ENCODE results near the gene INO80C.

Gene INO80C

DNA sequence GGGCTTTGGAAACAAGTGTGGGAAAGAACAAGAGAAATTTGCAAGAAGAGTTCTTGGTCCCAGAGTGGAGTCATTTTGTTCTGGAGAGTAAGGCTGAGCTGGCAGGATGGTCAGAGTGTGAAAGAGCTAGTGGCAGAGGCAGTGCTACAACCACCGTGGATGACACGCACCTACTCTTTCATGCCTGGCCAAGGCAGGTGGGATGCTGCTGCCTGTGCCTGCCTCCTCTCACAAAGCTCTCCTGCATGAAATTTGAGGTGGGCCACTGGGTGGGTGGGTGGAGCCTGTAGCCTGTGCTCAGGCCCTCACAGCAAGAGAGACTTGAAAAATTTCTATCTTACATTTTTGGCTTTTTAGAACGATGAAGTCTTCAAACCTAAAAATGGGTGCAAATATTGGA is 9.4 kb upstream of the INO80C start:
- DNase-seq = no peak
- Histone ChIP-seq H3K27me3 (replicated peaks) (no peaks in the 10 kb centered on the region), H3K36me3 (replicated peaks) (no peaks in the 10 kb centered on the region), H3K4me3 (ENCODE audit: low read depth, low read length) (no peak overlapping the region), H3K27ac (no peak overlapping the region)
- in situ Hi-C loops (cut with HindIII; ENCODE audit: low pct_ligation_motif_present, low sequenced_read_pairs) = no loop called here
- TF ChIP-seq, protein P1, sequence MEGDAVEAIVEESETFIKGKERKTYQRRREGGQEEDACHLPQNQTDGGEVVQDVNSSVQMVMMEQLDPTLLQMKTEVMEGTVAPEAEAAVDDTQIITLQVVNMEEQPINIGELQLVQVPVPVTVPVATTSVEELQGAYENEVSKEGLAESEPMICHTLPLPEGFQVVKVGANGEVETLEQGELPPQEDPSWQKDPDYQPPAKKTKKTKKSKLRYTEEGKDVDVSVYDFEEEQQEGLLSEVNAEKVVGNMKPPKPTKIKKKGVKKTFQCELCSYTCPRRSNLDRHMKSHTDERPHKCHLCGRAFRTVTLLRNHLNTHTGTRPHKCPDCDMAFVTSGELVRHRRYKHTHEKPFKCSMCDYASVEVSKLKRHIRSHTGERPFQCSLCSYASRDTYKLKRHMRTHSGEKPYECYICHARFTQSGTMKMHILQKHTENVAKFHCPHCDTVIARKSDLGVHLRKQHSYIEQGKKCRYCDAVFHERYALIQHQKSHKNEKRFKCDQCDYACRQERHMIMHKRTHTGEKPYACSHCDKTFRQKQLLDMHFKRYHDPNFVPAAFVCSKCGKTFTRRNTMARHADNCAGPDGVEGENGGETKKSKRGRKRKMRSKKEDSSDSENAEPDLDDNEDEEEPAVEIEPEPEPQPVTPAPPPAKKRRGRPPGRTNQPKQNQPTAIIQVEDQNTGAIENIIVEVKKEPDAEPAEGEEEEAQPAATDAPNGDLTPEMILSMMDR (IDR thresholded peaks at IDR 0.05; ENCODE audit: low read depth, low read length, missing control alignments) = no peak

DNA sequence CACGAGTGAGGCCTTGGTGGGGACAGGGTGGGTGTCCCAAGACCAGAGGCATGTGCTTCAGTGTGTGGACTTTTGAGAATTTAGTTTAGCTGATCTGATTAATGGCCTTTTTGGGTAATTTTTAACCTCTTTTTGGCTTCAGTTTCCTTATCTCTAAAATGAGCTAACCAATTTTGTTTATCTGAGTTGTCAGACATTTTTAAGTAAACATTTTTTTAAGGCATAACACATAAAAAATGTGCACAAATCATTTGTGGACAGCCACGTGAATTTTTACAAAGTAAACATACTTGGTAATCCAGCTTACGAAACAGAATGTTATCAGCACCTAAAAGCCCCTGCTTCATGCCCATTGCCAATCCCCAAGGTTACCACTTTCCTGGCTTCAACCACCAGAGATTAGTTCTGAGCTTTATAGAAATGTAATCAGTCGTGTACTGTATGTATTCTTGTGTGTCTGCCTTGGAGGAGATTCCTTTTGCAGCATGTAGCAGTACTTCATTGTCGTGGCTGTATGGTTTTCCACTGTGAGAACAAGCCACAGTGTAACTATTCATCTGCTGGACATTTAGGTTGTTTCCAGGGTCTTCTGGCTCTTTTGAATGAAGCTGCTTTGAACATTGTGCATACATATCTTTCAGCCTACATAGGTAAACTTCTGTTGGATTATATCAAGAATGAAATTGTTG is 8.4 kb upstream of the INO80C start:
- in situ Hi-C loops (cut with HindIII; ENCODE audit: low pct_ligation_motif_present, low sequenced_read_pairs) = no loop called here

DNA sequence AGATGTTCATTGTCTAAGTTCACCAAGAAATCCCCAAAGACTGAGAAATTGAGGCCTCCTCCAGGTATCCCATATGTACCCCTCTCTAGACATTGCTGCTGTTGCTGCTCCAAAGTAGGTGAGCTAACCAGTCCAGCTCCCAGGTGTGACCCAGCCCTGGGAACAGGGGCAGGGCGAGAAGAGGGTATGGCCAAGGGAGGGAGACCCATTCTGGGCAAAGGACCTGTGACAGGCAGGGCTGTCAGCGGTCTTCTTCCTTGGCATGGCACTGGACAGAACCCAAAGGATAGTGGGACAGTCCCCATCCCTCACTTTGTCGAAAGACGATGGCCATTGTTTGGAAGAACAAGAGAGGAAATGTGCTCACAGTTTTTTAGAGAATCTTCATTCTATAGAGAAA is 7.2 kb upstream of the INO80C start:
- no peaks in the 10 kb centered on the region for H3K27me3 ChIP-seq (replicated peaks)
- H3K36me3 ChIP-seq (replicated peaks) = no peaks in the 10 kb centered on the region
- no peak overlapping the region for H3K4me3 ChIP-seq (ENCODE audit: low read depth, low read length)
- in situ Hi-C loops (cut with HindIII; ENCODE audit: low pct_ligation_motif_present, low sequenced_read_pairs) = no loop called here
- DNase-seq = no peak
- H3K27ac ChIP-seq = no peak overlapping the region
- TF ChIP-seq, protein P1 (IDR thresholded peaks at IDR 0.05; ENCODE audit: low read depth, low read length, missing control alignments) = no peak

More for the DNA sequence above, 8.4 kb upstream of the INO80C start:
- Histone ChIP-seq H3K4me3 (ENCODE audit: low read depth, low read length) (no peak overlapping the region), H3K36me3 (replicated peaks) (no peaks in the 10 kb centered on the region), H3K27ac (no peak overlapping the region), H3K27me3 (replicated peaks) (no peaks in the 10 kb centered on the region)
- TF ChIP-seq, protein P1 (IDR thresholded peaks at IDR 0.05; ENCODE audit: low read depth, low read length, missing control alignments) = no peak
- no peak for DNase-seq

DNA sequence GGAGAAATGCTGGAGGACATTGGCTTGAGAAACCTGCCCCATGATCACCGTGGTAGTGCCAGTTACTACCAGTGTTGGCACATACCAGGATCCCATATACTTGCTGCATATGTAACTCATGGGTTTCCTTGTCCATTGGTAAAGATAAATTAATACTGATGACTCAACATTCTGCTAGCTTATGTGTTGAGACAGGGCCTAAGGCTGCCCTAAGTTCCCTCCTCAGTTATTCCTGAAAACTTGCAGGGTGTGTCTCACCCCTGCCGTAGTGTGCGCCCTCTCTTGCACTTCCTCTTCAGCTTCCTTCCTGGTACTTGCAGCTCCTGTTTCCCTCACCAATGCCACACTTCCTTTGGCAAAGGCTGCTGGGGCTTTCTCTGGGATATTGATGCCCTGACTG is 4.3 kb upstream of the INO80C start:
- in situ Hi-C loops (cut with HindIII; ENCODE audit: low pct_ligation_motif_present, low sequenced_read_pairs) = no loop called here
- no peaks in the 10 kb centered on the region for H3K36me3 ChIP-seq (replicated peaks)
- H3K27me3 ChIP-seq (replicated peaks) = no peaks in the 10 kb centered on the region
- DNase-seq = no peak
- no peak overlapping the region for H3K4me3 ChIP-seq (ENCODE audit: low read depth, low read length)
- H3K27ac ChIP-seq = no peak overlapping the region
- TF ChIP-seq, protein P1 (IDR thresholded peaks at IDR 0.05; ENCODE audit: low read depth, low read length, missing control alignments) = no peak

DNA sequence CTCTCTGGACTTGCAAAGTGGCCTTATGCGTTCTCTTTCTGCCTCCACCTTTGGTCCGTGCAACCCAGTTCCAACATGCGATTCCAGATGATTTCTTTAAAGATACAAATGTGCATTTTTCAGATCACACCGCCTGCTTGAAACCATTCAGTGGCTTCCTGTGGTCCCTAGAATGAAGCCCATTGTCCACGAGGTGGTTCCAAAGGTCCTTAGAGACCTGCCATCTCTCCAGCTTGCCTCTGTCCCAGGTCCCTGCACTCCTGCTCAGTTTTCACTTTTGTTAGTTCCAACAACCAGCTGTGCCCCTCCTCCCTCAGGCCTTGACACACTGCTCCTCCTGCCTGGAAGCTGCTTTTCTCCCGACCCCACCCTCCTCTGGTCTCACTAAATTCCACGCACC is 3.6 kb upstream of the INO80C start:
- DNase-seq = no peak
- TF ChIP-seq, protein P1 (IDR thresholded peaks at IDR 0.05; ENCODE audit: low read depth, low read length, missing control alignments) = no peak
- in situ Hi-C loops (cut with HindIII; ENCODE audit: low pct_ligation_motif_present, low sequenced_read_pairs) = no loop called here
- Histone ChIP-seq H3K36me3 (replicated peaks) (no peaks in the 10 kb centered on the region), H3K4me3 (ENCODE audit: low read depth, low read length) (no peak overlapping the region), H3K27ac (no peak overlapping the region), H3K27me3 (replicated peaks) (no peaks in the 10 kb centered on the region)

DNA sequence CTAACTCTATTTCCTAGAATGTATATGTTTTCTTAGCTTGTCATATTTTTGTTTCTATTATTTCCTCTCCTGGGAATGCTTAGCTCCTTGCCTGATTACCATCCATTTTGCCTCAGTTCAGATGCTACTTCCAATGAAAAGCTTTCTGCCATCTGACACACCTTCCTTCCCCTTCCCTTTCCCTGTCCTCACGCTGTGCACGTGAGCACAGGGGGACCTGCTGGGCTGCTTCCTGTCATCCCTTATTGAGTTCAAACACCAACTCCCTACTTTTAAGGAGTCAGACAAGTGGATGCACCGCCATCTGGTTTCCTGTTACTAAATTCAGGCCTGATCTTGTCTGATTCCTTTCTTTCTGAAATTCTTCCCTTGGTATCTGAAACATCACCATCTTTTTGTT is 2.4 kb upstream of the INO80C start:
- no peak for DNase-seq
- in situ Hi-C loops (cut with HindIII; ENCODE audit: low pct_ligation_motif_present, low sequenced_read_pairs) = no loop called here
- H3K27ac ChIP-seq = no peak overlapping the region
- H3K36me3 ChIP-seq (replicated peaks) = no peaks in the 10 kb centered on the region
- TF ChIP-seq, protein P1 (IDR thresholded peaks at IDR 0.05; ENCODE audit: low read depth, low read length, missing control alignments) = no peak
- H3K27me3 ChIP-seq (replicated peaks) = no peaks in the 10 kb centered on the region
- H3K4me3 ChIP-seq (ENCODE audit: low read depth, low read length) = no peak overlapping the region
